Astrocyte (in vitro differentiated cells and primary cell): Measurements from ENCODE around the gene ADAMTSL2. TPM values are rescaled to one million over a fixed set of nuclear protein-coding genes. Genes with fewer than 3 reads are reported as not detected.

ENCODE experiments used
- DNase-seq: peaks from one replicate; pipeline ENCODE4 v3.0.0-alpha.2; 2010; ENCODE audit warnings: low read depth
- FAIRE-seq: peaks from 2 replicates; lab custom pipeline; 2011; peaks lifted over from hg19 to GRCh38; lab: Jason Lieb, UNC
- H2AFZ ChIP-seq: 2 replicates; pipeline ENCODE4 v1.6.0; 2012; ENCODE audit warnings: low read depth, low read length, inconsistent platforms
- H3K27ac ChIP-seq: 2 replicates; pipeline ENCODE4 v1.5.1; 2011; ENCODE audit warnings: low read depth, low read length, inconsistent platforms
- H3K27me3 ChIP-seq: 2 replicates; pipeline ENCODE4 v1.6.0; 2011; ENCODE audit warnings: low read length, inconsistent platforms; ENCODE audit not compliant: insufficient read depth
- H3K36me3 ChIP-seq: 2 replicates; pipeline ENCODE4 v1.5.1; 2011; ENCODE audit warnings: low read length, inconsistent platforms; ENCODE audit not compliant: insufficient read depth
- H3K4me1 ChIP-seq: 2 replicates; pipeline ENCODE4 v1.5.1; 2011; ENCODE audit warnings: low read length, inconsistent platforms; ENCODE audit not compliant: insufficient read depth
- H3K4me2 ChIP-seq: 2 replicates; pipeline ENCODE4 v1.6.0; 2012; ENCODE audit warnings: low read length, inconsistent platforms
- H3K4me3 ChIP-seq: 2 replicates; pipeline ENCODE4 v1.5.1; 2011; ENCODE audit warnings: low read depth, mild to moderate bottlenecking, low read length, inconsistent platforms; ENCODE audit not compliant: insufficient read depth
- H3K79me2 ChIP-seq: 2 replicates; pipeline ENCODE4 v1.6.0; 2012; ENCODE audit warnings: mild to moderate bottlenecking, low read length, inconsistent platforms; ENCODE audit not compliant: insufficient read depth
- H3K9ac ChIP-seq: 2 replicates; pipeline ENCODE4 v1.6.0; 2012; ENCODE audit warnings: mild to moderate bottlenecking, low read length, inconsistent platforms
- H3K9me3 ChIP-seq: 2 replicates; pipeline ENCODE4 v1.5.1; 2012; ENCODE audit warnings: low read depth, mild to moderate bottlenecking, low read length, inconsistent platforms; ENCODE audit not compliant: insufficient read depth
- H4K20me1 ChIP-seq: 2 replicates; pipeline ENCODE4 v1.6.0; 2012; ENCODE audit warnings: low read length, inconsistent platforms; ENCODE audit not compliant: insufficient read depth
- H3K27ac Mint-ChIP-seq: one replicate; pipeline ENCODE4 v1.8.0; 2021; ENCODE audit warnings: mild to moderate bottlenecking, mixed read lengths; ENCODE audit not compliant: unreplicated experiment
- H3K27me3 Mint-ChIP-seq: one replicate; pipeline ENCODE4 v1.8.0; 2021; ENCODE audit warnings: low read depth, mixed read lengths; ENCODE audit not compliant: unreplicated experiment
- H3K36me3 Mint-ChIP-seq: one replicate; pipeline ENCODE4 v1.8.0; 2021; ENCODE audit warnings: low read depth, mixed read lengths; ENCODE audit not compliant: unreplicated experiment
- H3K4me1 Mint-ChIP-seq: one replicate; pipeline ENCODE4 v1.8.0; 2021; ENCODE audit warnings: low read depth, mixed read lengths; ENCODE audit not compliant: unreplicated experiment
- H3K4me3 Mint-ChIP-seq: one replicate; pipeline ENCODE4 v1.8.0; 2021; ENCODE audit warnings: mild to moderate bottlenecking, moderate library complexity, mixed read lengths; ENCODE audit not compliant: unreplicated experiment
- H3K9me3 Mint-ChIP-seq: one replicate; pipeline ENCODE4 v1.8.0; 2021; ENCODE audit warnings: mild to moderate bottlenecking, mixed read lengths; ENCODE audit not compliant: unreplicated experiment
- EZH2 ChIP-seq: IDR thresholded peaks from 2 replicates; pipeline ENCODE4 v1.6.1; 2012; ENCODE audit warnings: mild to moderate bottlenecking, low read length, inconsistent platforms; ENCODE audit not compliant: insufficient read depth
- total RNA-seq: library from RNA; stranded (reverse); gene quantifications from 2 replicates; pipeline ENCODE4 v1.2.1, GENCODE V29; 2021
- TF ChIP-seq, protein P1 (sequence below): IDR thresholded peaks from 2 replicates; pipeline ENCODE4 v1.5.1; 2011; ENCODE audit warnings: low read depth, mild to moderate bottlenecking, inconsistent platforms, low read length, moderate library complexity; ENCODE audit not compliant: insufficient read depth

Gene ADAMTSL2
- total RNA-seq, 1 donor from 2014 or later: 0.52 TPM

DNA sequence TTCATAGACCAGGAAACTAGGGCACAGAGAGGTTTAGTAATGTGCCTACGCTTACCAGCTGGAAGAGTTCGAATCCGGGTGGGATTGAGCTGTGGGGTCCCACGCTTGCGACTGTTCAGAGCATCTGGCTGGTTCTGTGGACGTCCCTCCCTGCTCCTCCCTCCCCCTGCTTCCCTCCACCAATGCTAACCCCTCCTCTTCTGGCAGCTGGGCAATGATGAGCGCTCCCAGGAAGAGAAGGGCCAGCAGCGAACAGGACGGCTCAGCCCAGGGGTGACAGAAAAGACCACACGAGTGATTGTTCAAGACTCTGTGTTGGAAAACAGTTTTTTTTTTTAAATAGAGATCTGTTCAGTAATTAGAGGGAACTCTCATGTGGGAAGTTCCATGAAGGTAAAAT is 67.8 kb downstream of the ADAMTSL2 start:
- FAIRE-seq: no peak
- no peak overlapping the region for H3K9ac ChIP-seq
- H4K20me1 ChIP-seq: no peaks in the 10 kb centered on the region
- no peak for DNase-seq
- Mint-ChIP-seq H3K36me3 (no peaks in the 10 kb centered on the region), H3K4me3 (no peak overlapping the region), H3K9me3 (peaks cover 7% of the 10 kb centered on the region), H3K27ac (no peak overlapping the region), H3K27me3 (peaks cover 53% of the 10 kb centered on the region), H3K4me1 (no peaks in the 10 kb centered on the region)
- no peak overlapping the region for H3K27ac ChIP-seq
- peaks cover 18% of the 10 kb centered on the region for H3K27me3 ChIP-seq
- H3K79me2 ChIP-seq: no peaks in the 10 kb centered on the region
- H3K9me3 ChIP-seq: peaks cover 14% of the 10 kb centered on the region
- no peak overlapping the region for H3K4me3 ChIP-seq
- H3K4me1 ChIP-seq: no peaks in the 10 kb centered on the region
- no peaks in the 10 kb centered on the region for H3K36me3 ChIP-seq
- H3K4me2 ChIP-seq: no peak overlapping the region
- H2AFZ ChIP-seq: no peak overlapping the region
- TF ChIP-seq, protein P1, sequence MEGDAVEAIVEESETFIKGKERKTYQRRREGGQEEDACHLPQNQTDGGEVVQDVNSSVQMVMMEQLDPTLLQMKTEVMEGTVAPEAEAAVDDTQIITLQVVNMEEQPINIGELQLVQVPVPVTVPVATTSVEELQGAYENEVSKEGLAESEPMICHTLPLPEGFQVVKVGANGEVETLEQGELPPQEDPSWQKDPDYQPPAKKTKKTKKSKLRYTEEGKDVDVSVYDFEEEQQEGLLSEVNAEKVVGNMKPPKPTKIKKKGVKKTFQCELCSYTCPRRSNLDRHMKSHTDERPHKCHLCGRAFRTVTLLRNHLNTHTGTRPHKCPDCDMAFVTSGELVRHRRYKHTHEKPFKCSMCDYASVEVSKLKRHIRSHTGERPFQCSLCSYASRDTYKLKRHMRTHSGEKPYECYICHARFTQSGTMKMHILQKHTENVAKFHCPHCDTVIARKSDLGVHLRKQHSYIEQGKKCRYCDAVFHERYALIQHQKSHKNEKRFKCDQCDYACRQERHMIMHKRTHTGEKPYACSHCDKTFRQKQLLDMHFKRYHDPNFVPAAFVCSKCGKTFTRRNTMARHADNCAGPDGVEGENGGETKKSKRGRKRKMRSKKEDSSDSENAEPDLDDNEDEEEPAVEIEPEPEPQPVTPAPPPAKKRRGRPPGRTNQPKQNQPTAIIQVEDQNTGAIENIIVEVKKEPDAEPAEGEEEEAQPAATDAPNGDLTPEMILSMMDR: no peak
- TF ChIP-seq EZH2: no peak

DNA sequence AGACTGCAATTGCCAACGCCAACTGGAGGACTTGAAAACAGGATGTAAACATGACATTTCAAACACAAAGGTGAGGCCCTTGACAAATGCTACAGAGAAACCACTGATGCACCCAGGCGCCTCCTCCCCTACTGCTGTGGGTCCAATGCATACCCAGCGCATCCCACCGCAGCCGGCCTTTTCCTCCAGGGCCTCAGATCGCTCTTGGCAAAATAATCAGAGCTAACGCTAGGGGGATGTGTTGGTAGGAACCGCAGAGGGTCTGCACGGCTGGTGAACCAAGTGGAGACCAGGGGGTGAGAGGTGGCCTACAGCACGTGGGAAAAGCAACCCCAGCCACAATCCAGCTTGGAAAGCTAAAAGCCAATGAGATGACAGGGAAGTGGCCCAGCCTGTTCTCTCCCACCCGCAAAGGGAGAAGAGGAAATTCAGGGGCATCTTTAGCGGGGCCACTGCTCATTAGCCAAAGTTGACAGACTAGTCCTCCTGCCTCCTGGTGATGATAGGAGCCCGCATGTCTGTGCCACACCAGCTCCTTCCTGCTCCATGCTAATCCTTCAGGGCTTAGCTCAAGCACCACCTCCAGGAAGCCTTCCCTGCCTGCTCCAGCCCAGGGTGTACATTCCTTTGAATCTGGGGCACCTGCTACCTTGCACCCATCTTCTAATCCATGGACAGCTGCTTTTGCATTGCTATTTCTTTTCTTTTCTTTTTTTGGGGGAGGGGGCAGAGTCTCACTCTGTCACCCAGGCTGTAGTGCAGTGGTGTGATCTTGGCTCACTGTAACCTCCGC is 68.8 kb downstream of the ADAMTSL2 start:
- Mint-ChIP-seq H3K4me1 (no peaks in the 10 kb centered on the region), H3K36me3 (peaks cover 1% of the 10 kb centered on the region), H3K4me3 (no peak overlapping the region), H3K27me3 (peaks cover 59% of the 10 kb centered on the region), H3K27ac (no peak overlapping the region), H3K9me3 (no peaks in the 10 kb centered on the region)
- FAIRE-seq: no peak
- Histone ChIP-seq H3K4me3 (no peak overlapping the region), H3K27ac (no peak overlapping the region), H3K4me1 (no peaks in the 10 kb centered on the region), H4K20me1 (no peaks in the 10 kb centered on the region), H2AFZ (no peak overlapping the region), H3K9me3 (peaks cover 6% of the 10 kb centered on the region), H3K9ac (no peak overlapping the region), H3K27me3 (peaks cover 26% of the 10 kb centered on the region), H3K4me2 (no peak overlapping the region), H3K36me3 (no peaks in the 10 kb centered on the region), H3K79me2 (no peaks in the 10 kb centered on the region)
- no peak for DNase-seq
- TF ChIP-seq EZH2: no peak
- TF ChIP-seq, protein P1: no peak

DNA sequence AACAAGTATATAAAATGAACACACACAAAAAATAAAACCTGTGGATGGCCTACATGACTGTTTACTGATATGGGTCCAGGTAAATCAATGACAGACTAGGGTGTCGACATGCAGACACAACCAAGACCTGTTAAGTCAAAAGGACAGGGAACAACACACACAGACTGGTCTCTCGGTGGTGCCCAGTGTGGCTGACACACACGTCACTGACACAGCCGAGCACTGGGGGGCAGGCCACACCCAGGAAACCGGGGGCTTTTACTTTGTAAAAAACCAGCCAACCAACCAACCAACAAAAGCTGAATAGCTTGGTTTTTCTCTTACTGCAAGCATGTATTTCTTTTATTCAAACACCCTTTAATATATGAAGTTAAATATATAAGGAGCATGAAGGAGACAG is 69.7 kb downstream of the ADAMTSL2 start:
- peaks cover 62% of the 10 kb centered on the region for H3K27me3 Mint-ChIP-seq
- DNase-seq (no peak), FAIRE-seq (no peak)

More for the DNA sequence above, 69.7 kb downstream of the ADAMTSL2 start:
- Histone ChIP-seq H3K9ac (no peak overlapping the region), H3K36me3 (no peaks in the 10 kb centered on the region), H2AFZ (no peak overlapping the region), H3K9me3 (peaks cover 6% of the 10 kb centered on the region), H3K79me2 (no peaks in the 10 kb centered on the region), H3K4me2 (no peak overlapping the region), H3K4me3 (no peak overlapping the region), H3K27me3 (peaks cover 28% of the 10 kb centered on the region), H3K27ac (no peak overlapping the region), H4K20me1 (no peaks in the 10 kb centered on the region), H3K4me1 (no peaks in the 10 kb centered on the region)
- H3K9me3 Mint-ChIP-seq: no peaks in the 10 kb centered on the region
- H3K27ac Mint-ChIP-seq: no peak overlapping the region
- H3K36me3 Mint-ChIP-seq: peaks cover 1% of the 10 kb centered on the region
- no peak overlapping the region for H3K4me3 Mint-ChIP-seq
- no peak for TF ChIP-seq EZH2
- TF ChIP-seq, protein P1: no peak
- H3K4me1 Mint-ChIP-seq: no peaks in the 10 kb centered on the region
